OCI-LY7 (cell line): ENCODE data around the gene LDLRAP1. TPM values are rescaled to one million over a fixed set of nuclear protein-coding genes. Genes with fewer than 3 reads are reported as not detected.

ENCODE experiments used
- BruUV-seq: library from RNA; stranded (reverse); fragments of 400-500 nt; replicated peaks from 2 replicates; lab custom pipeline; 2021; lab: Mats Ljungman, UMichigan
- CTCF ChIA-PET: fragments of 300-600 bp; sonication (Branson Sonifier 250); formaldehyde crosslinking; loops from one replicate; lab custom pipeline; 2022; ENCODE audit warnings: antibody characterized with exemption; ENCODE audit not compliant: unreplicated experiment; lab: Charles Lee
- POLR2A ChIA-PET: fragments of 300-600 bp; sonication (Branson Sonifier 250); formaldehyde crosslinking; loops from one replicate; lab custom pipeline; 2022; ENCODE audit warnings: antibody characterized with exemption; lab: Charles Lee
- DNase-seq: peaks from one replicate; pipeline ENCODE4 v3.0.0-alpha.2; 2015; ENCODE audit warnings: low spot score
- H2AFZ ChIP-seq: fragments of 200-600 bp; sonication (generic), shearing (Covaris generic); 2 replicates; pipeline ENCODE4 v1.6.1; 2014; ENCODE audit warnings: mild to moderate bottlenecking, antibody characterized with exemption, low read length, moderate library complexity
- H3K27ac ChIP-seq: fragments of 200-600 bp; sonication (generic); 2 replicates; pipeline ENCODE4 v1.5.1; 2014; ENCODE audit warnings: mixed run types, low read depth, mild to moderate bottlenecking, moderate library complexity, low read length, inconsistent platforms; ENCODE audit not compliant: poor library complexity, severe bottlenecking
- H3K36me3 ChIP-seq: fragments of 200-600 bp; sonication (generic); 2 replicates; pipeline ENCODE4 v1.6.1; 2014; ENCODE audit warnings: mild to moderate bottlenecking, antibody characterized with exemption, low read length, moderate library complexity, mixed read lengths; ENCODE audit not compliant: insufficient read depth
- H3K4me1 ChIP-seq: fragments of 200-600 bp; sonication (generic); 2 replicates; pipeline ENCODE4 v1.5.1; 2014; ENCODE audit warnings: mild to moderate bottlenecking, low read length; ENCODE audit not compliant: insufficient read depth, poor library complexity, severe bottlenecking
- H3K4me2 ChIP-seq: fragments of 200-600 bp; sonication (generic); 2 replicates; pipeline ENCODE4 v1.6.1; 2014; ENCODE audit warnings: mild to moderate bottlenecking, low read length
- H3K4me3 ChIP-seq: fragments of 200-600 bp; sonication (generic); 2 replicates; pipeline ENCODE4 v1.5.1; 2014; ENCODE audit warnings: mild to moderate bottlenecking, low read depth, low read length; ENCODE audit not compliant: poor library complexity, severe bottlenecking
- H3K79me2 ChIP-seq: fragments of 200-600 bp; sonication (generic); 2 replicates; pipeline ENCODE4 v1.6.1; 2016; ENCODE audit warnings: low read depth, mild to moderate bottlenecking, low read length, moderate library complexity, mixed read lengths; ENCODE audit not compliant: insufficient read depth
- H3K9me2 ChIP-seq: fragments of 200-600 bp; sonication (generic); 2 replicates; pipeline ENCODE4 v1.6.1; 2016; ENCODE audit warnings: mild to moderate bottlenecking, low read length, mixed read lengths; ENCODE audit not compliant: insufficient read depth
- H3K9me3 ChIP-seq: fragments of 200-600 bp; sonication (generic); 2 replicates; pipeline ENCODE4 v1.6.1; 2014; ENCODE audit warnings: mild to moderate bottlenecking, mixed run types, low read length, mixed read lengths
- H4K20me1 ChIP-seq: fragments of 200-600 bp; sonication (generic); 2 replicates; pipeline ENCODE4 v1.6.1; 2014; ENCODE audit warnings: mild to moderate bottlenecking, antibody characterized with exemption, low read length, moderate library complexity, mixed read lengths; ENCODE audit not compliant: insufficient read depth
- EZH2phosphoT487 ChIP-seq: fragments of 200-600 bp; sonication (generic); IDR thresholded peaks from 2 replicates; pipeline ENCODE4 v1.6.1; 2018; ENCODE audit warnings: low read depth, borderline replicate concordance, mild to moderate bottlenecking, mixed run types, antibody characterized with exemption, low read length, moderate library complexity, mixed read lengths
- intact Hi-C: fragments of 100-400 bp; cut with micrococcal nuclease; formaldehyde crosslinking; loops from one replicate; pipeline ENCODE4 v1.10.0; 2022; ENCODE audit not compliant: unreplicated experiment
- total RNA-seq, 2 experiments: library from RNA; depleted of rRNA in 1 of 2; stranded (reverse); fragments of >200 nt in 1 of 2; shearing (Covaris generic) in 1 of 2; gene quantifications; 2 replicates each; pipeline ENCODE4 v1.2.3, GENCODE V29; 2014 to 2022
- TF ChIP-seq, protein P1 (sequence below): fragments of 200-600 bp; sonication (generic); conservative IDR thresholded peaks from 2 replicates; pipeline ENCODE4 v1.5.1; 2014; ENCODE audit warnings: mild to moderate bottlenecking, antibody characterized with exemption, low read length, moderate library complexity, mixed read lengths

The LDLRAP1 gene
- total RNA-seq, 2 experiments from 2014 or later = 14.9 to 36.2 TPM

DNA sequence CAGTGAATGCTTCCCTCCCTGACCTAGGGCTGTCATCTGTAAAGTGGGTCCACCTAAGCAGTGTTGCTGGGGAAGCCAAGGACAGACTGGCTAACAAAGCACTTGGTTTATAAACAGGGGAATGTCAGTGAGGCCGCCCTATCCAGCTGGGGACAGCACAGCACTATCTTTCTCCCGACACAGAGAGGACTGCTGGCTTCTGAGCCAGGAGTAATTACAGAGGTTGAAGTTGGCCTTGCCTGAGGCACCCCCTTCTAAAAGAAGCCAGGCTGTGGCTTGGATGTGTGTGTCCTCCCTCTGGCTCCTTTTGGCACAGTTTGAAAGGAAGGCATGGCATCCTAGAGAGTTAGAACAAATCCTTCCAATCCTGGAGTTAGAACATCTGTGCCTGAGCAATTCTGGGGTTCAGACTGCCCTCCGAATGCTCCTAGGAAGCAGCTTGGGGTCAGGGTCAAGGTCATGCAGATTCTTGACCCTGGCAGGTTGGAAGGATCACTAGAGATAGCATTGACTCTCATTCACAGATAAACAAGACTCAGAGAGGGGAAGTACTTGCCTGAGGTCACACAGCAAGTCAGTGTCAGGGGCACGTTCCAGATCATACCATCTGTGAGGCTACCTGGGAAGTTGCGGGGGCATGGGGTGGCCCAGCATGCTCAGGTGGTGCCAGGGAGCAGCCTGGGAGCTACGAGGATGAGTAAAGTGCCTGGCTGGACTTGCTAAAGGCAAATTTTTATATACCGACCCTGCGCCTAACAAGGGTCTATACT, 1.3 kb upstream of the LDLRAP1 start:
- peaks cover 25% of the 10 kb centered on the region for H3K4me1 ChIP-seq
- no peak overlapping the region for H3K27ac ChIP-seq
- no peak for TF ChIP-seq EZH2phosphoT487
- TF ChIP-seq, protein P1, sequence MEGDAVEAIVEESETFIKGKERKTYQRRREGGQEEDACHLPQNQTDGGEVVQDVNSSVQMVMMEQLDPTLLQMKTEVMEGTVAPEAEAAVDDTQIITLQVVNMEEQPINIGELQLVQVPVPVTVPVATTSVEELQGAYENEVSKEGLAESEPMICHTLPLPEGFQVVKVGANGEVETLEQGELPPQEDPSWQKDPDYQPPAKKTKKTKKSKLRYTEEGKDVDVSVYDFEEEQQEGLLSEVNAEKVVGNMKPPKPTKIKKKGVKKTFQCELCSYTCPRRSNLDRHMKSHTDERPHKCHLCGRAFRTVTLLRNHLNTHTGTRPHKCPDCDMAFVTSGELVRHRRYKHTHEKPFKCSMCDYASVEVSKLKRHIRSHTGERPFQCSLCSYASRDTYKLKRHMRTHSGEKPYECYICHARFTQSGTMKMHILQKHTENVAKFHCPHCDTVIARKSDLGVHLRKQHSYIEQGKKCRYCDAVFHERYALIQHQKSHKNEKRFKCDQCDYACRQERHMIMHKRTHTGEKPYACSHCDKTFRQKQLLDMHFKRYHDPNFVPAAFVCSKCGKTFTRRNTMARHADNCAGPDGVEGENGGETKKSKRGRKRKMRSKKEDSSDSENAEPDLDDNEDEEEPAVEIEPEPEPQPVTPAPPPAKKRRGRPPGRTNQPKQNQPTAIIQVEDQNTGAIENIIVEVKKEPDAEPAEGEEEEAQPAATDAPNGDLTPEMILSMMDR = no peak
- no peaks in the 10 kb centered on the region for H3K9me3 ChIP-seq
- no peak overlapping the region for H3K4me3 ChIP-seq
- no peaks in the 10 kb centered on the region for H3K9me2 ChIP-seq
- ChIA-PET CTCF (no interaction called here), POLR2A (interaction anchor here (1.5 kb wide), 1 partner anchor 21 kb away, joined by 4 read pairs; no protein-coding TSS in a partner anchor)
- no peak overlapping the region for H3K4me2 ChIP-seq
- no TSS peak for BruUV-seq
- H4K20me1 ChIP-seq = no peaks in the 10 kb centered on the region
- H2AFZ ChIP-seq = no peak overlapping the region
- DNase-seq = no peak
- intact Hi-C loops = no loop called here
- H3K36me3 ChIP-seq = no peaks in the 10 kb centered on the region
- peaks cover 4% of the 10 kb centered on the region; the same call in 1 of the 2 replicates for H3K79me2 ChIP-seq

DNA sequence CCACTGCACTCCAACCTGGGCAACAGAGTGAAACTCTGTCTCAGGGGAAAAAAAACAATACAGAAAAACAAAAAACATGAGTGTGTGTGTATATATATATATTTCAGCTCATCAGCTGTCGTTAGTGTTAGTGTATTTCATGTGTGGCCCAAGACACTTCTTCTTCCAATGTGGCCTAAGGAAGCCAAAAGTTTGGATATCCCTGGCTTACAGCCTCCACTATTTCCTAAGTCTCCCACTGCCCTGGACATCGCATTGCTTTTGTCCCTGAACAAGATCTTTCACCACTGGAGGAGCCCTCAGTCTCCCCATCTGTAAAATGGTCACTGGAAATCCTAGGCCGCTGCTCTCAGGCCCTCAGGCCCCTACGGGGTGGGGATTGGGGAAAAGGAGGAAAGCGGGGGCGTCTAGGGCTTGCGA, 391 bp upstream of the LDLRAP1 start:
- Histone ChIP-seq H3K9me3 (no peaks in the 10 kb centered on the region), H4K20me1 (no peaks in the 10 kb centered on the region), H3K79me2 (peaks cover 7% of the 10 kb centered on the region; the same call in 1 of the 2 replicates), H2AFZ (no peak overlapping the region), H3K4me3 (peak overlapping the region; percentile 84), H3K4me2 (peak overlapping the region; percentile 49; the same call in 1 of the 2 replicates), H3K4me1 (peaks cover 30% of the 10 kb centered on the region), H3K27ac (no peak overlapping the region), H3K9me2 (no peaks in the 10 kb centered on the region), H3K36me3 (no peaks in the 10 kb centered on the region)
- CTCF ChIA-PET = no interaction called here
- DNase-seq = no peak
- no peak for TF ChIP-seq EZH2phosphoT487
- TF ChIP-seq, protein P1 = no peak
- intact Hi-C loops = no loop called here
- no TSS peak for BruUV-seq
- POLR2A ChIA-PET = interaction anchor here (1.3 to 1.5 kb wide), 2 partner anchors 11 to 22 kb away, joined by 4 read pairs; no protein-coding TSS in a partner anchor

DNA sequence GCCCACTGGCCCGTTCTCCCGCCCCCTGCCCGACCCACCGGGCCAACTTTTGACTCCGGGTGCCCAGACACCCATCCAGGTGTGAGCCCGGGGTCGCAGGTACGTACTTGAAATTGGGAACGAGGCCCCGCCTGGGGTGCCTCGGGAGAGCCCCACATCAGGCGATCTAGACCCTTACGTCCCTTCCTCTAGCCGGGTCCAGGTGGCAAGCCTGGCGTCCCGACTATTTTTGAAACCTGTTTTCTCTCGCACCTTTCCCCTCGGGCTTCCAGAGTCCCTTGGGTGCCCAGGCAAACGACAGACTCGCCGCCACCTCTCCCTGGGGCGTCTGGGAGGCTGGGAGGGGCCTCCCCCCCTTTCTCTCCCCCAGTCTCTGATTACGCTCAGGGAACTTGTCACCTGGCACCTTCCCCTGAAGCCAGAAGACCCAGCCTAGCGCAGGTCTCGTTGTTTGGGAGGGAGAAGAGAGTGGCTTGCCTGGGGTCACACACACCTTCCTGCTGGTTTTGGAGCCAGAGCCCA, 898 bp downstream of the LDLRAP1 start:
- Histone ChIP-seq H3K27ac (no peak overlapping the region), H3K79me2 (peaks cover 9% of the 10 kb centered on the region; the same call in 1 of the 2 replicates), H3K4me3 (peak overlapping the region; percentile 84), H3K4me1 (peaks cover 43% of the 10 kb centered on the region), H3K4me2 (peak overlapping the region; percentile 80), H3K36me3 (no peaks in the 10 kb centered on the region), H3K9me2 (no peaks in the 10 kb centered on the region), H3K9me3 (no peaks in the 10 kb centered on the region), H2AFZ (0 out of 2 replicates have a peak overlapping the region, but pooled peaks have one; percentile 25), H4K20me1 (no peaks in the 10 kb centered on the region)
- BruUV-seq = no TSS peak
- DNase-seq = peak; percentile 19
- POLR2A ChIA-PET = interaction anchor here (0.7 kb wide), 1 partner anchor 22 kb away, joined by 3 read pairs; no protein-coding TSS in a partner anchor
- intact Hi-C loops = no loop called here
- CTCF ChIA-PET = no interaction called here
- TF ChIP-seq EZH2phosphoT487 = no peak
- TF ChIP-seq, protein P1 = no peak
